Measurements from ENCODE around the gene RUNX1. TPM values are rescaled to one million over a fixed set of nuclear protein-coding genes. Genes with fewer than 3 reads are reported as not detected.

The RUNX1 gene
- polyA plus RNA-seq, 1 of the 3 experiments (the other 2 are of a cell fraction) = 17.1 TPM

- Histone ChIP-seq H3K9me3 (no peaks in the 10 kb centered on the region), H4K20me1 (ENCODE audit: insufficient read depth) (no peaks in the 10 kb centered on the region), H3K36me3 (replicated peaks in 1 of 2; ENCODE audit: control insufficient read depth in 1 of 2, insufficient read depth in 2 of 2, low read length in 1 of 2) (no peaks in the 10 kb centered on the region), H3K4me1 (ENCODE audit: control insufficient read depth in 1 of 2, insufficient read depth in 2 of 2, low read depth in 1 of 2, low read length in 1 of 2) (peaks cover 23 to 31% of the 10 kb centered on the region in 2 experiments), H2AFZ (ENCODE audit: low read depth) (peak overlapping the region; percentile 84), H3K4me2 (peak overlapping the region; percentile 79), H3K4me3 (ENCODE audit: low read depth in 2 of 2, low read length in 1 of 2) (peak overlapping the region; percentile 3 to 43; a peak in 3 of 4 replicates), H3F3A (replicated peaks; ENCODE audit: insufficient read depth) (peaks cover 36% of the 10 kb centered on the region), H3K79me2 (ENCODE audit: insufficient read depth) (peaks cover 29% of the 10 kb centered on the region; the same call in 1 of the 2 replicates), H3K9ac (peak overlapping the region; percentile 59), H3K27ac (ENCODE audit: low read depth in 2 of 2, low read length in 1 of 2) (peak overlapping the region; percentile 76 to 89), H3K27me3 (ENCODE audit: insufficient read depth) (no peaks in the 10 kb centered on the region), H3K9me2 (no peaks in the 10 kb centered on the region)
- peak; percentile 72 for DNase-seq
- 53% methylated on average over 5 of the region's 6 CpGs for WGBS (ENCODE audit: low lambda C conversion rate)
- TF ChIP-seq MXI1 (IDR thresholded peaks at IDR 0.05; ENCODE audit: low read depth, low read length) = peak; percentile 62; the same call in 1 of the 2 replicates
- TF ChIP-seq CHD2 (IDR thresholded peaks at IDR 0.05; ENCODE audit: low read length, partially characterized antibody) = no peak
- peak; percentile 5; the same call in 1 of the 2 replicates for TF ChIP-seq RAD21 (IDR thresholded peaks at IDR 0.05; ENCODE audit: low read length)
- peak; percentile 43 for TF ChIP-seq PBX3 (IDR thresholded peaks at IDR 0.05)
- TF ChIP-seq USF2 (IDR thresholded peaks at IDR 0.05; ENCODE audit: borderline replicate concordance, low read depth, low read length) = no peak
- TF ChIP-seq FOSL2 (IDR thresholded peaks at IDR 0.05; ENCODE audit: borderline replicate concordance, low read depth) = no peak
- 0 out of 4 replicates have a peak, but pooled peaks have one; percentile 31 to 33 for TF ChIP-seq EP300 (IDR thresholded peaks at IDR 0.05; ENCODE audit: borderline replicate concordance in 1 of 2, low read depth in 1 of 2, low read length in 1 of 2)
- no peak for TF ChIP-seq ZBTB33 (IDR thresholded peaks at IDR 0.05; ENCODE audit: borderline replicate concordance, low read depth)
- TF ChIP-seq TCF12 (IDR thresholded peaks at IDR 0.05) = peak; percentile 63
- POLR2A ChIA-PET = no interaction called here
- CTCF ChIA-PET = no interaction called here
These were observed 910 bp downstream of the RUNX1 start for GRCh38 chr21:35048183-35048601.

- Histone ChIP-seq H3K27ac (ENCODE audit: low read depth in 2 of 2, low read length in 1 of 2) (peak overlapping the region; percentile 76 to 89), H3K36me3 (replicated peaks in 1 of 2; ENCODE audit: control insufficient read depth in 1 of 2, insufficient read depth in 2 of 2, low read length in 1 of 2) (no peaks in the 10 kb centered on the region), H3K4me3 (ENCODE audit: low read depth in 2 of 2, low read length in 1 of 2) (peak overlapping the region; percentile 16 to 43; a peak in 3 of 4 replicates), H3K4me1 (ENCODE audit: control insufficient read depth in 1 of 2, insufficient read depth in 2 of 2, low read depth in 1 of 2, low read length in 1 of 2) (peaks cover 25 to 31% of the 10 kb centered on the region in 2 experiments), H3K27me3 (ENCODE audit: insufficient read depth) (no peaks in the 10 kb centered on the region), H3K9me3 (no peaks in the 10 kb centered on the region), H3K9me2 (no peaks in the 10 kb centered on the region), H3F3A (replicated peaks; ENCODE audit: insufficient read depth) (peaks cover 36% of the 10 kb centered on the region), H4K20me1 (ENCODE audit: insufficient read depth) (no peaks in the 10 kb centered on the region), H2AFZ (ENCODE audit: low read depth) (peak overlapping the region; percentile 84), H3K79me2 (ENCODE audit: insufficient read depth) (peaks cover 29% of the 10 kb centered on the region; the same call in 1 of the 2 replicates), H3K4me2 (peak overlapping the region; percentile 79), H3K9ac (peak overlapping the region; percentile 59; the same call in 1 of the 2 replicates)
- 40% methylated on average over 8 of the region's 8 CpGs for WGBS (ENCODE audit: low lambda C conversion rate)
- no peak for DNase-seq
- ChIA-PET POLR2A (no interaction called here), CTCF (interaction anchor here (0.5 kb wide), 1 partner anchor 9 kb away, joined by 4 read pairs; no protein-coding TSS in a partner anchor)
- no peak for TF ChIP-seq REST (IDR thresholded peaks at IDR 0.05; ENCODE audit: low read depth, low read length)
- TF ChIP-seq POLR2AphosphoS5 (IDR thresholded peaks at IDR 0.05; ENCODE audit: low read depth, low read length) = no peak
- no peak for TF ChIP-seq CTCF (IDR thresholded peaks at IDR 0.05)
- no peak for TF ChIP-seq ZBTB33 (IDR thresholded peaks at IDR 0.05; ENCODE audit: borderline replicate concordance, low read depth)
- no peak for TF ChIP-seq RXRA (IDR thresholded peaks at IDR 0.05; ENCODE audit: borderline replicate concordance, low read depth)
- no peak for TF ChIP-seq EZH2phosphoT487 (IDR thresholded peaks at IDR 0.05; ENCODE audit: borderline replicate concordance, low read depth)
These were observed 2.2 kb downstream of the RUNX1 start for GRCh38 chr21:35046880-35047229.
